HG03558 (cell line): Measurements from ENCODE around the gene MUC7.
A peak's percentile ranks its signal among the peaks of the same experiment; 100 is the strongest.
"Not testable (repeated sequence)": the region's sequence is repeated elsewhere in the genome, so short reads cannot be mapped to it uniquely, and the experiment has no call there.

ENCODE experiments used
- ATAC-seq: cut with Tn5 transposase; IDR thresholded peaks from one replicate; pipeline ENCODE4 v1.9.1; 2021; ENCODE audit warnings: moderate number of reproducible peaks; ENCODE audit not compliant: unreplicated experiment; ENCODE audit errors: extremely low read depth

The MUC7 gene

GRCh38 chr4:70471897-70472296 lies at the start of gene MUC7:
MUC7 (plus strand) TSS chr4:70472197; CDS start chr4:70474022, 1,825 bp downstream.
- no peak for ATAC-seq

DNA sequence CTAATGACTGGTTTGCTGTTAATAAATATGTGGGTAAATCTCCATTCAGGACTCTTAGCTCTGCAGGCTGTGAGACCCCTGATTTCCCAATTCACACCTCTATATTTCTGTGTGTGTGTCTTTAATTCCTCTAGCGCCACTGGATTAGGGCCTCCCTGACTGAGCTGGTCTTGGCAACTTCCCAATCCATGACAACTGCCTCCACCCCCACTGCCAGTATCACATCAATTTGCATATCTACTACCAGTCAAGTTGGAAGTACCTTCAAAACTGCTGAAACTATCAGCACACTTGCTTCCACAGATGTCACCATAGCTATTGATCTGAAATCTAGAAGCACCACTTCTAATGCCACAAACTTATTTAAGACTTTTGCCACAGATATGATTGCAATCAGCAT lies 46.7 kb upstream of the MUC7 start:
- no peak for ATAC-seq

DNA sequence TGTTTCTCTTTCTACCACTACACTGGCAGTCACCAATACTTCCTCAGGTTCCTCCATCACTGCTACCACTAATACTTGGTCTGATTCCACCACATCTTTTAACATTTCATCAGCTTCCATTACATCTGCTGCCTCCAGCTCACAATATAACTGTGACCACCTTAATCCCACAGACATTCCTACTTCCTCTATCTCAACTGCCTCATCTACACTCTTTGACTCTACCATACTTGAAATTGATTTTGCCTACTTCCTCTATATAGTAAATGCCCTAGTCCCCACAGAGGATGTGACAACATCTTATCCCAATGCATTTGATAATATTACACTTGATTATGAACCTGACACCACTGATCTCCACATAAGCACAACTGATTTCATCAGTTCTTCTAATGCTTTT lies 45.2 kb upstream of the MUC7 start:
- no peak for ATAC-seq

GRCh38 chr4:70437197-70437596 lies 34.8 kb upstream of the MUC7 start:
- ATAC-seq, result no peak

DNA sequence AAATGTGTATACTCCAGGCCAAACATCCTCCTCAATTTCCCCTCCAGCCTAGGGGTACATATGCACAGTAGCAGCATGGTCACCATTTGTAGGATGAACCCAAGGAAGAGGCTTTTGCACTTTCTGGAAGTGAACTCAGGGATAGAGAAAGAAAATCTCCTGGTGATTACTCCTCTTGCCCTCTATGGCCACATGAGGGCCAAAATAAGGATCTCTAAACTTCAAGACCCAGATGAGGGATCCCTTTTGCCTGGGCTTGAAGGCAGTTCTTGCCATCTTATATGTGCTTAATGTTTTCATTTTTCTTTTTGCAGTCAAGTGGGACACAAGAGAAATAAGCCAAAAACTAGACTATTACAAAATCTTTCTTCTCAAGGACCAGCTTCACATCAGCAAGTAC lies 29.5 kb upstream of the MUC7 start:
- no peak for ATAC-seq

GRCh38 chr4:70443329-70443728 lies 28.7 kb upstream of the MUC7 start:
- ATAC-seq, result no peak

GRCh38 chr4:70449220-70449619 lies 22.8 kb upstream of the MUC7 start:
- peak; percentile 53 for ATAC-seq

DNA sequence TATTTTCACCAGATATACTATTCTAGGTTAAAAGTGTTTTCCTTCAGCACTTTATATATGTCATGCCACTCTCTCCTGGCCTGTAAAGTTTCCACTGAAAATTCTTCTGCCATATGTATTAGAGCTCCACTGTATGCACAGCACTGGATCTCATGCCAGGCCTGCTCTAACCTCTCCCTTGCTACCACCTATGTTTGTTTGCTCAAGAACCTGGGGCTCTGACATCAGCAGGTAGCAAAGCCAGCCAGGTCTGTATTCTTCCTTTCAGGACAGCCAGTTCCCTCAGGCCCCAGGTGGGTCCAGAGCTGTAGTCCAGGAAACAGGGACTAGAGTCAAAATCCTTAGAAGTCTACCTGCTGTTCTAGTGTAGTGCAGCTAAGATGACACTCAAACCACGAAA lies 19.1 kb upstream of the MUC7 start:
- no peak for ATAC-seq

DNA sequence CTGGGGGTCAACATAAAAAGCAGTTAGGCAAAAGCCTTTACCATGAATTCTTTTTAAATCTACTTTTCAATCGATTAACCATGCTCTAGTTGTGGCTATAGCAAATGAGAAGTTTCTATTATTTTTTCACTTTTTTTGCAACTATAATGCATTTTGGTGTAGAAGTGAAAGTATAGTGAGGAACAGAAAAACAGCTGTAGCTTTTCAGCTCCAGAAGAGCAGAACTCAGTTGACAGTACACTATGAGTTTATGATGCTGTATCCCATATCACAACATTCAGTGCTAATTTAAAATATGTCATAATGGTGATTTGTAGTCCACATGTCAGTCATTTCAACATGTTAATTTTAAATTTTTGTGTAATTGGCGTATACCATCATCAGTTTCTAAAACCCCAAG lies 8.7 kb upstream of the MUC7 start:
- no peak for ATAC-seq

- no peak for ATAC-seq
These were observed 1.7 kb downstream of the MUC7 start for GRCh38 chr4:70473679-70474078.

GRCh38 chr4:70488748-70489147 lies 16.8 kb downstream of the MUC7 start:
- no peak for ATAC-seq

GRCh38 chr4:70496231-70496630 lies 24.2 kb downstream of the MUC7 start:
- no peak for ATAC-seq

DNA sequence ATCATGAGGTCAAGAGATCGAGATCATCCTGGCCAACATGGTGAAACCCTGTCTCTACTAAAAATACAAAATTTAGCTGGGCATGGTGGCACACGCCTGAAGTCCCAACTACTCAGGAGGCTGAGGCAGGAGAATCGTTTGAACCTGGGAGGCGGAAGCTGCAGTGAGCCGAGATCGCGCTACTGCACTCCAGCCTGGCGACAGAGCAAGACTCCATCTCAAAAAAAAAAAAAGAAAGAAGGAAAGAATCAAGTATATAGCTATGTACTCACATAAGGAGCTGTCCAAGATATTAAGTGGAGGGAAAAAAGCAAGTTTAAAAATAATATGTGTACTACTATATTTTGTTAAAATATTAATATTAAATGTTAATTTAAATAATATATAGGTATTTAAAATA lies 29.8 kb downstream of the MUC7 start:
- ATAC-seq, result not testable (repeated sequence)

- ATAC-seq, result no peak
These were observed 32.7 kb downstream of the MUC7 start for GRCh38 chr4:70504733-70505132.

DNA sequence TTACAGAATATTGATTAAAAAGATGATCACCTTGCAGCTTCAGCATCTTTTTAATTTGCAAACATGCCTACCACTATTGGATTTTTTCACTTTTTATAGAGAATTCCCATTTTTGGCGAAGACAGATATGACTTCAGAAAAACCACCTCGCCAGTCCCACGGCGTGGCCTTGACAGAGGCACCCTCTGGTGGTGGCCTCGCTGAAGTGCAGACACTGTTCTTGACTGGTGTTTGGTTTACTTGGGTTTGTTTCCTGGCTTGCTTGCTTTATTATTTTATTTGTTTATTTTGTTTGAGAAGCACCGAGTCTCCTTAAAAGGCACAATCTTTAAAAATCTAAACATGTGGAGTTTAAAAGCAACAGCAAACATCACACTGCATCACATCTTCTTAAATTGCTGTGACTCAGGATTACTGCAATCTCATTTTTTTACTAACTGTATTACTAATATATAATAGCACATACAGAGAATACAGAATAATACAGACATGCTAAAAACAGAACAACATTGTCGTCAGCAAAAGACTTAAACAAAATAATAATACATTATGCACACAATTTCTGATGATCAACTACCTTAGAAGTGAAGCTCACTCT lies 33.3 kb downstream of the MUC7 start:
- peak; percentile 91 for ATAC-seq

DNA sequence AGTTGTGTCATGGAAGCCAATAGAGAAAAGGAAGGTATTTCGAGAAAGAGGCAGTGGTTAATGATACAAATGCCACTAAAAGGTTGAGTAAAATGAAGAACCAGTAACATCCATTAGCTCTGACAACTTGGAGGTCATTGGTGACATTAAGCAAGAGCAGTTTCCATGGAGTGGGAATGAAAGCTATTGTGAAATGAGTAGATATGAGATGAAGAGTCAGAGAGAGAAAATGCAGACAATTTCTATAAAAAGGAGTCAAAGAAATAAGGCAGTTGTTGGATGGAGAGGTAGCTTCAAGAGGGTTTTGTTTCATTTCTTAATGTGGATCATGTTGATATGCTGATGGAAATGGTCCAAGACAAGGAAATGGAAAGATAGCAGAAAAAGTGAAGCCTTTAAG lies 36.8 kb downstream of the MUC7 start:
- no peak for ATAC-seq

GRCh38 chr4:70511365-70511764 lies 39.4 kb downstream of the MUC7 start:
- ATAC-seq, result no peak

DNA sequence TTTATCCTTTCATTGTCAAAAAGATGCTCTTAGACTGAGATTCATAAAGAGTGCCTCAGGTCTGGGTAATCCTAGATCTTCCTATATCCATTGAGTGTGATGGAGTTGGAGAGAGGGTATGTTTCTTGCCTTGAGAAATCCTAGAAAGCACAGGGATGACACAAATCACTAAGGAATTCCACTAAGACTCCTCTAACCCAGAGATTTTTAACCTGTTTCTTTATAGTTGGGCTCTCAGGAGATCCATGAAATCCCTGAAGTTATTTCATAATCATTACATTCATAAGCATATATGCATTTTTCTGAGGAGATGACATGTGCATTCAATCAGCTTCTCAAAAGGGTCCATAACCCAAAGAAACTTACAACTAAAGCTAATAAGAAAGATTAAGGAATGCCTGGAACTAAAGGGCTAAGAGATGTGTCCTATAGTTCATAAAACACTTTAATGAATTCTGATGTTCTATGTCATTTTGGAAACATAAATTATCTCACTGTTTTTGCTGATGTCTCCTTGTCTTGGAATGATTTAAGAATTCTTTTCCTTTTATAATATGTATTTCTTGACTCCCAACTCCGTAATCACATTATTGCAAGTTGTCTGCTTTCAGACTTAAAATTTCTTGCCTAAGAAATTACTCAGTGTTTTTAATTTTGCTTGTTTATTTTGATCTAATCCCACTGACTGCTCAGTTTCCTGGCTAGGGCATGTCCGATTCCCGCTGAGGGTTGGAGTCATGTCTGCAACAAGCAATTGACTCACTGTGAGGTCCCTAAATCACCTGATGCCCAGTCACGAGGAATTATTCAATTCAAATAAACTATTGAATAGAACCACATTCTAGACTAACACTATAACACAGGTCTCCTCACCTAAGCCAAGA lies 43.6 kb downstream of the MUC7 start:
- ATAC-seq, result no peak

DNA sequence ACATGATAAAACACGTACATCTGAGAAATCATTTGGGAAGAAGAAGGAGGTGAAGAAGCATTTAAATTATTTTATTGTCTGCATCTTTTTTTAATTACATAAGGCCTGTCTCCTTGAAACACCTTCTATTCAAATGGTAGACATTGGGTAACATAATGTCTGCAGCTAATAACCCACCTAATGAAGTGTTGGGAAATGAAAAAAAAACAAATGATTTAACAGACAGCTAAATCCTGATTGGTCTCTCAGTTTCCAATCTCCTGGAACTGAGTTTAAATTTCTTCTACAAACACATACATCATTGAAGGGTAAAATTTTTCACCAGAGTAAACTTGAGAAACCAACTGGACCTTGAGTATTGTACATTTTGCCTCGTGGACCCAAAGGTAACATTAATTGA lies 46.3 kb downstream of the MUC7 start, which contains the start of gene AMTN:
Gene AMTN (plus strand): TSS at position 301 of the 400 bp plus-strand sequence. CDS start 209 bp downstream, outside the sequence.
- ATAC-seq, result no peak

GRCh38 chr4:70518716-70519115 lies 46.7 kb downstream of the MUC7 start:
- ATAC-seq, result no peak

DNA sequence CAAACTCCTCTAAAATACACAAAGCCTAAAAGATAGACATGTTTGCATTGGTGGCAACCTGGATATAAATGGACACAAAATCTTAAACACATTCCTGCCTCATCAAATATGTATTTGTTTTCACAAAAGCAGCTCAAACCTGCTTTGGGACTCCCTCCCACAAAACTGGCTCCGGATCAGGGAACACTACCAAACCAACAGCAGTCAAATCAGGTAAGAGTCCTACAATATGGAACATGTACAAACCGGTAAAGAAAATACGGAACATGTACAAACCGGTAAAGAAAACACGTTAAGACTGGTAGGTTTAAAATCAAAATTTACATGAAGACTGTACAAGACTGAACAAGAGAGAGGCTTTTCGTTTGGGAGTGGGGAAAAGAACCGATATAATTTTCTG lies 50.6 kb downstream of the MUC7 start:
- no peak for ATAC-seq

GRCh38 chr4:70530997-70531396 lies 59.0 kb downstream of the MUC7 start:
- ATAC-seq, result no peak
